K562 (cell line): Measurements from ENCODE around the gene PTPRF. TPM values are rescaled to one million over a fixed set of nuclear protein-coding genes. Genes with fewer than 3 reads are reported as not detected.
A peak's percentile ranks its signal among the peaks of the same experiment; 100 is the strongest.

Experiments
- BRF2 ChIP-seq: IDR thresholded peaks from 3 replicates; pipeline ENCODE4 v1.6.1; 2011; ENCODE audit warnings: borderline replicate concordance, mild to moderate bottlenecking; ENCODE audit not compliant: insufficient read length, insufficient read depth
- CBX2 ChIP-seq: fragments of 200-600 bp; sonication (generic); IDR thresholded peaks from one replicate; pipeline ENCODE4 v1.6.1; 2012; ENCODE audit warnings: mild to moderate bottlenecking, low read length, inconsistent platforms; ENCODE audit not compliant: insufficient read depth, poor library complexity, severe bottlenecking
- ELK1 ChIP-seq: sonication (generic); formaldehyde crosslinking; IDR thresholded peaks from 2 replicates; pipeline ENCODE4 v1.8.1; 2022; ENCODE audit warnings: missing genetic modification reagents
- ELK3 ChIP-seq: fragments of 450-650 bp; formaldehyde crosslinking; IDR thresholded peaks from 2 replicates; pipeline ENCODE4 v1.4.0; 2020; ENCODE audit warnings: mild to moderate bottlenecking
- ETV5 ChIP-seq: sonication (generic); formaldehyde crosslinking; IDR thresholded peaks from 2 replicates; pipeline ENCODE4 v1.4.0; 2020; ENCODE audit warnings: low read depth, mild to moderate bottlenecking, missing genetic modification reagents
- FOS ChIP-seq: IDR thresholded peaks from 3 replicates; pipeline ENCODE4 v1.6.1; 2011; ENCODE audit not compliant: insufficient read length; ENCODE audit errors: extremely low read depth
- HCFC1 ChIP-seq: IDR thresholded peaks from 2 replicates; pipeline ENCODE4 v1.6.1; 2012; ENCODE audit warnings: low read depth, low read length, improper control_type of control experiment
- HMGXB4 ChIP-seq: sonication (generic); formaldehyde crosslinking; IDR thresholded peaks from 2 replicates; pipeline ENCODE4 v1.8.1; 2023; ENCODE audit warnings: mild to moderate bottlenecking, missing genetic modification reagents
- HNRNPLL ChIP-seq: fragments of 200-400 bp; formaldehyde crosslinking; IDR thresholded peaks from 2 replicates; pipeline ENCODE4 v1.6.1; 2017; ENCODE audit warnings: low read length, low read depth, mild to moderate bottlenecking; ENCODE audit not compliant: poor library complexity, severe bottlenecking
- IRF9 ChIP-seq: fragments of 450-650 bp; IDR thresholded peaks from 2 replicates; pipeline ENCODE4 v1.6.1; 2016; ENCODE audit warnings: missing biosample characterization, missing genetic modification characterization
- KLF10 ChIP-seq: fragments of 250-450 bp; sonication (Bioruptor Pico); IDR thresholded peaks from 2 replicates; pipeline ENCODE4 v1.6.1; 2021; ENCODE audit warnings: matching md5 sums
- MAFF ChIP-seq: IDR thresholded peaks from 2 replicates; pipeline ENCODE4 v1.6.1; 2012; ENCODE audit warnings: low read length, improper control_type of control experiment
- MED1 ChIP-seq: sonication (generic); formaldehyde crosslinking; IDR thresholded peaks from 2 replicates; pipeline ENCODE4 v1.8.1; 2023; ENCODE audit warnings: missing genetic modification reagents, borderline replicate concordance
- POLR2B ChIP-seq: fragments of 450-650 bp; IDR thresholded peaks from 2 replicates; pipeline ENCODE4 v1.6.1; 2018; ENCODE audit warnings: low read depth; ENCODE audit not compliant: partially characterized antibody
- RBBP5 ChIP-seq: fragments of 200-600 bp; sonication (generic); IDR thresholded peaks from 2 replicates; pipeline ENCODE4 v1.6.1; 2012; ENCODE audit warnings: borderline replicate concordance, mild to moderate bottlenecking, low read length, control low read depth, inconsistent platforms; ENCODE audit not compliant: insufficient read depth, poor library complexity, severe bottlenecking
- TCF3 ChIP-seq: sonication (generic); formaldehyde crosslinking; IDR thresholded peaks from 2 replicates; pipeline ENCODE4 v1.4.0; 2020; ENCODE audit warnings: mild to moderate bottlenecking, missing genetic modification reagents
- USF1 ChIP-seq: sonication (generic); formaldehyde crosslinking; IDR thresholded peaks from 2 replicates; pipeline ENCODE4 v1.9.0; 2022; ENCODE audit warnings: mild to moderate bottlenecking, missing genetic modification reagents
- ZNF449 ChIP-seq: fragments of 250-450 bp; sonication (Bioruptor Pico); IDR thresholded peaks from 2 replicates; pipeline ENCODE4 v1.8.0; 2022; ENCODE audit warnings: moderate library complexity, mild to moderate bottlenecking, inconsistent platforms
- polyA plus RNA-seq, 8 experiments: library from polyadenylated mRNA; depleted of rRNA in 4 of 8; stranded (reverse) in 5 of 8; unstranded in 3 of 8; fragments of >200 nt; fragmentation: Nextera tagmentation in 2 of 8; fragmentation: Illumina TruSeq in 1 of 8; extraction: Ambion mirVana in 2 of 8; extraction: Trizol in 1 of 8; gene quantifications; 2 replicates each; pipeline versions ENCODE4 v1.2.1 to v1.2.3, GENCODE V29; 2011 to 2014; ENCODE audit warnings: inconsistent platforms in 1 of 8, missing spikeins in 1 of 8
- total RNA-seq, 7 experiments: library from RNA; depleted of rRNA in 6 of 7; stranded (reverse); fragments of >200 nt in 6 of 7; fragmentation: Illumina TruSeq in 2 of 7; extraction: Trizol in 2 of 7; gene quantifications; 2 replicates each; pipeline versions ENCODE4 v1.2.1 to v1.2.3, GENCODE V29; 2011 to 2021; ENCODE audit warnings: low replicate concordance in 1 of 7

The PTPRF gene
- total and polyA plus RNA-seq, 9 of the 15 experiments (the other 6 are each of a cell fraction or from before 2014, with no cell fraction given), result 0.13 to 4.3 (median 1.1) TPM

GRCh38 chr1:43522776-43523480, 7.8 kb upstream of the PTPRF start (continued):
- TF ChIP-seq HCFC1 (peak; percentile 54), BRF2 (no peak), MAFF (no peak), RBBP5 (peak; percentile 59), MED1 (CRISPR knock-in tag) (no peak), ETV5 (CRISPR knock-in tag) (peak; percentile 88), KLF10 (CRISPR knock-in tag) (no peak), ELK3 (CRISPR knock-in tag) (no peak), IRF9 (tag) (peak; percentile 89), CBX2 (no peak), TCF3 (CRISPR knock-in tag) (peak; percentile 100), POLR2B (no peak), FOS (no peak), HNRNPLL (peak; percentile 73), HMGXB4 (0 out of 2 replicates have a peak, but pooled peaks have one; percentile 20), USF1 (CRISPR knock-in tag) (no peak), ZNF449 (CRISPR knock-in tag) (peak; percentile 86; the same call in 1 of the 2 replicates), ELK1 (CRISPR knock-in tag) (no peak)
